Ovary (tissue), 9 donors: ENCODE data around the gene MZF1. TPM values are rescaled to one million over a fixed set of nuclear protein-coding genes. Genes with fewer than 3 reads are reported as not detected.

Experiments used
- DNase-seq, 5 donors: peaks; one replicate each; pipeline ENCODE4 v3.0.0-alpha.2; 2019 to 2020
- H3K27ac ChIP-seq, 2 donors: fragments of 200-600 bp; one replicate each; pipeline versions ENCODE4 v1.5.1 to v1.8.0; 2019 to 2022
- H3K27me3 ChIP-seq: fragments of 200-600 bp; one replicate; pipeline ENCODE4 v1.8.0; 2022
- H3K36me3 ChIP-seq: fragments of 200-600 bp; sonication (generic); one replicate; pipeline ENCODE4 v1.5.1; 2019
- H3K4me1 ChIP-seq: one replicate; pipeline ENCODE4 v1.8.1; 2013; ENCODE audit warnings: mild to moderate bottlenecking, moderate library complexity; ENCODE audit not compliant: insufficient read depth
- H3K4me3 ChIP-seq: fragments of 200-600 bp; sonication (generic); one replicate; pipeline ENCODE4 v1.5.1; 2017
- H3K9me3 ChIP-seq, 2 donors: fragments of 200-600 bp in 1 of 2; sonication (generic) in 1 of 2; one replicate each; pipeline versions ENCODE4 v1.5.1 to v1.8.1; 2013 to 2019; ENCODE audit warnings: mild to moderate bottlenecking in 1 of 2, moderate library complexity in 1 of 2
- CTCF ChIP-seq, 3 donors: fragments of 450-650 bp in 2 of 3; fragments of 200-600 bp in 1 of 3; IDR thresholded peaks; one replicate each; pipeline versions ENCODE4 v1.5.1 to v1.8.0; 2016 to 2022; ENCODE audit warnings: antibody characterized with exemption in 3 of 3, mild to moderate bottlenecking in 1 of 3
- EP300 ChIP-seq: sonication (generic); formaldehyde crosslinking; IDR thresholded peaks from one replicate; pipeline ENCODE4 v1.6.1; 2017; ENCODE audit warnings: antibody characterized with exemption
- POLR2A ChIP-seq: fragments of 450-650 bp; IDR thresholded peaks from one replicate; pipeline ENCODE4 v1.6.1; 2017; ENCODE audit warnings: antibody characterized with exemption, mild to moderate bottlenecking, moderate library complexity
- WGBS, 3 donors: extraction: QIAGEN DNeasy Blood & Tissue Kit in 1 of 3; methylation state at CpG; one replicate each; pipeline versions ENCODE4 v1.1.5 to v1.1.7; 2013 to 2017; 5-methylcytosine and 5-hydroxymethylcytosine counted together
- intact Hi-C, 4 donors: fragments of 100-400 bp; cut with DNase I; formaldehyde crosslinking; loops; one replicate each; pipeline versions ENCODE4 v1.11.0 to v1.15.1; 2022 to 2023
- polyA plus RNA-seq, 2 donors: library from polyadenylated mRNA; stranded (reverse); fragments of 200-250 nt in 1 of 2; fragments of 350-450 nt in 1 of 2; fragmentation: Illumina TruSeq in 1 of 2; extraction: RNeasy Lipid Tissue Mini Kit (QIAGEN cat#74804) in 1 of 2; gene quantifications; one replicate each; pipeline ENCODE4 v1.2.3, GENCODE V29; 2013 to 2014
- total RNA-seq, 7 donors: library from RNA; depleted of rRNA in 2 of 7; stranded (reverse); fragments of >200 nt in 2 of 7; fragmentation: NEBNext Ultra II Directional in 3 of 7; extraction: Animal tissue kit (Norgen Biotek cat#: 25700) in 3 of 7; gene quantifications; one replicate each; pipeline versions ENCODE4 v1.1.0 to v1.2.4, GENCODE V29; 2016 to 2023
- donor health status: DM: no; HTN: no; CAD: no; lungs with moderate emphysema.
- donor health status: DM: no; HTN: no; CAD: no.
- donor health status: Bipolar disorder and iron deficiency.
- donor health status: DM: yes; HTN: yes; CAD: no.
- donor health status: DM: no; HTN: no; CAD: no.
- donor health status: DM: yes; HTN: yes; CAD: no.

The MZF1 gene
- total and polyA plus RNA-seq, 9 donors, result 10.8 to 48.0 (median 30.6) TPM

DNA sequence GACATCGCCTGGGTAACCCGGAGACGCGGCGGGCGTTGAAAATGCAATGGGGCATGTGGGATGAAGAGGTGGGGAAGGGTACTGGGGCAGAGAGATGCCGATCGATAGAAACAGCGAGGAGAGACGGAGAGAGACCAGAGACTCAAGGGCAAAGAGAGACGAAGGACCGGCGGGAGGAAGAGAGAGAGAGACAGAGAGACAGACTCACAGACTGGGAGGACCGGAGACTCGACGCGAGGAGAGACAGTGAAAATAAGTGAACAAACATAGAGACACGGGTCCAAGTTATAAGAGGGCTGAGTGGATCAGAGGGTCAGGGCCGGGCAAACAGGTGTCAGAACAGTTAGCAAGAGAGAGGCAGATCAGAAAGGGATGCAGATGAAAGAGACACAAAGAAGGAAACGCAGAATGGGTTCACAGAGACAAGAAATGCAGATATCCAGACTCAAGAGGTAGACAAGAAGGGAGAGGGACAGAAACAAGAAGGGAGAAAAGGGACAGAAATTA, 576 bp upstream of the MZF1 start:
- intact Hi-C loops, result no loop called here
- 0 to 1% (median 1%) methylated on average over 20 of the region's 20 CpGs for WGBS, 3 donors

GRCh38 chr19:58572026-58572817, 913 bp downstream of the MZF1 start:
- no peaks in the 10 kb centered on the region for H3K9me3 ChIP-seq
- no peak for DNase-seq
- H3K36me3 ChIP-seq, result no peaks in the 10 kb centered on the region
- 37 to 50% (median 48%) methylated on average over 24 of the region's 24 CpGs for WGBS, 3 donors
- peak overlapping the region; percentile 87 to 98 for H3K27ac ChIP-seq
- intact Hi-C loops, result no loop called here
- TF ChIP-seq POLR2A, result no peak
- H3K4me3 ChIP-seq, result peak overlapping the region; percentile 90
- H3K4me1 ChIP-seq, result peaks cover 7% of the 10 kb centered on the region
- H3K27me3 ChIP-seq, result no peaks in the 10 kb centered on the region

More for the DNA sequence above, 576 bp upstream of the MZF1 start:
- TF ChIP-seq CTCF (IDR thresholded peaks at IDR 0.05) (no peak), POLR2A (peak; percentile 56)
- no peak for DNase-seq
- no peaks in the 10 kb centered on the region for H3K36me3 ChIP-seq
- H3K4me3 ChIP-seq, result peak overlapping the region; percentile 90
- H3K4me1 ChIP-seq, result peaks cover 7% of the 10 kb centered on the region
- H3K27me3 ChIP-seq, result no peaks in the 10 kb centered on the region
- H3K9me3 ChIP-seq, result no peaks in the 10 kb centered on the region
- peak overlapping the region; percentile 87 to 98 for H3K27ac ChIP-seq

GRCh38 chr19:58571575-58571947, 1.6 kb downstream of the MZF1 start:
- Histone ChIP-seq H3K4me1 (peaks cover 7% of the 10 kb centered on the region), H3K9me3 (no peaks in the 10 kb centered on the region), H3K27me3 (no peaks in the 10 kb centered on the region), H3K4me3 (no peak overlapping the region), H3K36me3 (no peaks in the 10 kb centered on the region), H3K27ac (no peak overlapping the region)
- DNase-seq, result peak; percentile 9 to 44 (median 35)
- intact Hi-C loops, result no loop called here
- TF ChIP-seq POLR2A (no peak), CTCF (IDR thresholded peaks at IDR 0.05) (no peak), EP300 (no peak)
- WGBS, 3 donors, result 92 to 95% (median 92%) methylated on average over 8 of the region's 8 CpGs

- 88 to 91% (median 90%) methylated on average over 25 of the region's 25 CpGs for WGBS, 3 donors
- H3K9me3 ChIP-seq, result no peaks in the 10 kb centered on the region
- peaks cover 7% of the 10 kb centered on the region for H3K4me1 ChIP-seq
- no peak overlapping the region for H3K4me3 ChIP-seq
- H3K27me3 ChIP-seq, result no peaks in the 10 kb centered on the region
- intact Hi-C loops, result no loop called here
- TF ChIP-seq CTCF (IDR thresholded peaks at IDR 0.05) (no peak), EP300 (no peak), POLR2A (no peak)
- no peaks in the 10 kb centered on the region for H3K36me3 ChIP-seq
- DNase-seq, result peak; percentile 20 to 60 (median 46)
- H3K27ac ChIP-seq, result no peak overlapping the region
Observed at GRCh38 chr19:58570770-58571574, 2.2 kb downstream of the MZF1 start.
